HepG2 (cell line): ENCODE results near the gene MZF1. TPM values are rescaled to one million over a fixed set of nuclear protein-coding genes. Genes with fewer than 3 reads are reported as not detected.

Experiments used
- ASH2L ChIP-seq: fragments of 300-600, 200-600 bp; sonication (generic); IDR thresholded peaks from 2 replicates; pipeline ENCODE4 v1.7.0; 2017; ENCODE audit warnings: low read depth, mild to moderate bottlenecking, moderate library complexity, mixed read lengths, low read length; ENCODE audit not compliant: insufficient read length
- DR1 ChIP-seq: sonication (generic); formaldehyde crosslinking; IDR thresholded peaks from 2 replicates; pipeline ENCODE4 v1.8.0; 2021; ENCODE audit warnings: mild to moderate bottlenecking, missing genetic modification reagents, inconsistent platforms
- HNRNPH1 ChIP-seq: fragments of 200-400 bp; formaldehyde crosslinking; optimal IDR thresholded peaks from 2 replicates; pipeline ENCODE3; 2017; ENCODE audit warnings: mild to moderate bottlenecking, low read depth, low read length
- HNRNPLL ChIP-seq: fragments of 200-400 bp; formaldehyde crosslinking; IDR thresholded peaks from 2 replicates; pipeline ENCODE4 v1.6.1; 2017; ENCODE audit warnings: mild to moderate bottlenecking, low read depth, low read length; ENCODE audit not compliant: poor library complexity, severe bottlenecking
- MATR3 ChIP-seq: sonication (generic); formaldehyde crosslinking; IDR thresholded peaks from 2 replicates; pipeline ENCODE4 v1.4.0; 2020; ENCODE audit warnings: missing genetic modification reagents
- NRL ChIP-seq: sonication (generic); formaldehyde crosslinking; IDR thresholded peaks from 2 replicates; pipeline ENCODE4 v1.5.0; 2020; ENCODE audit warnings: missing genetic modification reagents, mild to moderate bottlenecking, moderate library complexity, borderline replicate concordance
- PHF20 ChIP-seq: sonication (generic); formaldehyde crosslinking; IDR thresholded peaks from 2 replicates; pipeline ENCODE4 v1.5.0; 2020; ENCODE audit warnings: mild to moderate bottlenecking, missing genetic modification reagents
- POLR2G ChIP-seq: fragments of 200-400 bp; formaldehyde crosslinking; IDR thresholded peaks from 2 replicates; pipeline ENCODE4 v1.6.1; 2018; ENCODE audit warnings: mild to moderate bottlenecking, low read depth, low read length, moderate library complexity
- SIN3B ChIP-seq: fragments of 150-350 bp; IDR thresholded peaks from 2 replicates; pipeline ENCODE4 v1.6.1; 2014; ENCODE audit warnings: low read length
- SKI ChIP-seq: fragments of 450-650 bp; IDR thresholded peaks from one replicate; pipeline ENCODE4 v1.6.1; 2018; ENCODE audit warnings: mild to moderate bottlenecking; ENCODE audit not compliant: partially characterized antibody
- SP140L ChIP-seq: sonication (generic); formaldehyde crosslinking; IDR thresholded peaks from 2 replicates; pipeline ENCODE4 v1.4.0; 2020; ENCODE audit warnings: missing genetic modification reagents, borderline replicate concordance
- SP2 ChIP-seq: sonication (generic); formaldehyde crosslinking; IDR thresholded peaks from 2 replicates; pipeline ENCODE4 v1.5.1; 2020; ENCODE audit warnings: mild to moderate bottlenecking, missing genetic modification reagents
- SP5 ChIP-seq: IDR thresholded peaks from 2 replicates; pipeline ENCODE4 v1.6.1; 2016; ENCODE audit warnings: low read depth, borderline replicate concordance
- TCF12 ChIP-seq, 2 experiments: fragments of 450-650 bp in 1 of 2; sonication (generic) in 1 of 2; formaldehyde crosslinking in 1 of 2; IDR thresholded peaks; 2 replicates each; pipeline versions ENCODE4 v1.6.1 to v1.8.0; 2017 to 2022; ENCODE audit warnings: antibody characterized with exemption in 1 of 2, mild to moderate bottlenecking in 1 of 2, missing genetic modification reagents in 1 of 2, moderate library complexity in 1 of 2
- TCF7 ChIP-seq: sonication (generic); IDR thresholded peaks from 2 replicates; pipeline ENCODE4 v1.6.1; 2016; ENCODE audit warnings: antibody characterized with exemption, low read depth
- ZNF124 ChIP-seq: sonication (generic); formaldehyde crosslinking; IDR thresholded peaks from 2 replicates; pipeline ENCODE4 v1.4.0; 2020; ENCODE audit warnings: missing genetic modification reagents
- ZNF263 ChIP-seq: sonication (generic); formaldehyde crosslinking; IDR thresholded peaks from 2 replicates; pipeline ENCODE4 v1.4.0; 2020; ENCODE audit warnings: missing genetic modification reagents
- ZNF780A ChIP-seq: sonication (generic); formaldehyde crosslinking; IDR thresholded peaks from 2 replicates; pipeline ENCODE4 v1.8.0; 2022; ENCODE audit warnings: mild to moderate bottlenecking, missing genetic modification reagents, moderate library complexity
- ZNF879 ChIP-seq: sonication (generic); formaldehyde crosslinking; IDR thresholded peaks from 2 replicates; pipeline ENCODE4 v1.8.1; 2023; ENCODE audit warnings: missing genetic modification reagents
- polyA plus RNA-seq, 8 experiments: library from polyadenylated mRNA; depleted of rRNA in 3 of 8; stranded (reverse) in 7 of 8; unstranded in 1 of 8; fragments of >200 nt; fragmentation: Illumina TruSeq in 4 of 8; extraction: Trizol in 4 of 8; gene quantifications; 2 replicates each; pipeline versions ENCODE4 v1.2.1 to v1.2.3, GENCODE V29; 2011 to 2016; ENCODE audit warnings: low read depth in 4 of 8, missing spikeins in 1 of 8, mixed read lengths in 1 of 8; ENCODE audit not compliant: insufficient read depth in 1 of 8
- total RNA-seq, 5 experiments: library from RNA; depleted of rRNA; stranded (reverse); fragments of >200 nt; fragmentation: Illumina TruSeq; extraction: Trizol; gene quantifications; 2 replicates each; pipeline ENCODE4 v1.2.3, GENCODE V29; 2016; ENCODE audit warnings: low read depth in 1 of 5
- TF ChIP-seq, protein P1 (sequence below): sonication (generic); formaldehyde crosslinking; IDR thresholded peaks from 2 replicates; pipeline ENCODE4 v1.4.0; 2020; ENCODE audit warnings: mild to moderate bottlenecking, missing genetic modification reagents
- TF ChIP-seq, protein P2 (sequence below): sonication (generic); IDR thresholded peaks from 2 replicates; pipeline ENCODE4 v1.6.1; 2016; ENCODE audit warnings: low read depth, borderline replicate concordance
- TF ChIP-seq, protein P3 (sequence below): sonication (generic); formaldehyde crosslinking; IDR thresholded peaks from 2 replicates; pipeline ENCODE4 v1.4.0; 2020; ENCODE audit warnings: mild to moderate bottlenecking, missing genetic modification reagents
- TF ChIP-seq, protein P4 (sequence below): sonication (generic); formaldehyde crosslinking; IDR thresholded peaks from 2 replicates; pipeline ENCODE4 v1.5.1; 2020; ENCODE audit warnings: missing genetic modification reagents, mild to moderate bottlenecking, borderline replicate concordance
- TF ChIP-seq, protein P5 (sequence below): sonication (generic); formaldehyde crosslinking; IDR thresholded peaks from 2 replicates; pipeline ENCODE4; 2020; ENCODE audit warnings: missing genetic modification reagents, mild to moderate bottlenecking, borderline replicate concordance

MZF1 gene
- total and polyA plus RNA-seq, 2 of the 13 experiments (the other 11 are each of a cell fraction or from before 2014, with no cell fraction given) = 3.1 to 8.1 TPM

DNA sequence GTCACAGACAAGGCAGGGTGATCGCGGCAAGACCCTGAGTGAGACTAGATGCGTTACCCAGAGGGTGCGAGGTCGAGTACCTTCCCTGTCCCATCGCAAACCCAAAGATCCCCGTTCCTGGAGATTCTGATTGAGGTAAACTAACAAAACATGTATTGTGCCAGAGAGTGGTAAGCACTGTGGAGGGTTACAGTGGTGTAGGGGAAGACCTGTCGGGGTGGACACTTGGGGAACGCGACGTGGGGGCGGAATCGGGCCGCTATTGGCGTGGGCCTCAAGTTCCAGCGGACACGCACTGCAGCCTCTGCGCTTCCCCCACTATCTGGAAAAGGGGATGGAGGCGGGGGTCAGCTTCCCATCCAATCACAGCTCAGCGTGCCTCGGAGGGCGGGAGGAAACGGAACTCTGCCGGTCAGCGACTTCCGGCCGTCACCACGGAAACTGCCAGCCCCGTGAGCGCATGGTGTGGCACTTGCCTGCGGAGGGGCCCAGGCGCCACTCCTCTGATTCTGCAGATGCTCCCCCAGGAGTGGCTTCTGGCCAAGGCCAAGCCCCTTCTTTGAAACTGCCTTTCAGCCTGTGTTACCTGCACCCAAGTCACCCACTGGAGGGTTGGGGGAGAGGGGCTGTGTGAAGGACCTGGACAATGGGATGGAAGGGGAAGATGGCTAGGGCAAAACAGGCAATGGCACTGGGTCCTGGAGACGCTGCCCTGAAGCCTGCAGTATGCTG lies 13.7 kb downstream of the MZF1 start (continued):
- TF ChIP-seq, protein P1, sequence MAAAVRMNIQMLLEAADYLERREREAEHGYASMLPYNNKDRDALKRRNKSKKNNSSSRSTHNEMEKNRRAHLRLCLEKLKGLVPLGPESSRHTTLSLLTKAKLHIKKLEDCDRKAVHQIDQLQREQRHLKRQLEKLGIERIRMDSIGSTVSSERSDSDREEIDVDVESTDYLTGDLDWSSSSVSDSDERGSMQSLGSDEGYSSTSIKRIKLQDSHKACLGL (CRISPR knock-in tag) = peak; percentile 95
- TF ChIP-seq, protein P2, sequence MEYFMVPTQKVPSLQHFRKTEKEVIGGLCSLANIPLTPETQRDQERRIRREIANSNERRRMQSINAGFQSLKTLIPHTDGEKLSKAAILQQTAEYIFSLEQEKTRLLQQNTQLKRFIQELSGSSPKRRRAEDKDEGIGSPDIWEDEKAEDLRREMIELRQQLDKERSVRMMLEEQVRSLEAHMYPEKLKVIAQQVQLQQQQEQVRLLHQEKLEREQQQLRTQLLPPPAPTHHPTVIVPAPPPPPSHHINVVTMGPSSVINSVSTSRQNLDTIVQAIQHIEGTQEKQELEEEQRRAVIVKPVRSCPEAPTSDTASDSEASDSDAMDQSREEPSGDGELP = peak; percentile 15; the same call in 1 of the 2 replicates
- TF ChIP-seq PHF20 = peak; percentile 73
- TF ChIP-seq, protein P3, sequence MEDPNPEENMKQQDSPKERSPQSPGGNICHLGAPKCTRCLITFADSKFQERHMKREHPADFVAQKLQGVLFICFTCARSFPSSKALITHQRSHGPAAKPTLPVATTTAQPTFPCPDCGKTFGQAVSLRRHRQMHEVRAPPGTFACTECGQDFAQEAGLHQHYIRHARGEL (CRISPR knock-in tag) = peak; percentile 48; the same call in 1 of the 2 replicates
- TF ChIP-seq SP2 (CRISPR knock-in tag) = peak; percentile 86
- peak; percentile 96 for TF ChIP-seq HNRNPLL
- TF ChIP-seq ZNF124 (CRISPR knock-in tag) = no peak
- TF ChIP-seq HNRNPH1 = no peak
- TF ChIP-seq, protein P4, sequence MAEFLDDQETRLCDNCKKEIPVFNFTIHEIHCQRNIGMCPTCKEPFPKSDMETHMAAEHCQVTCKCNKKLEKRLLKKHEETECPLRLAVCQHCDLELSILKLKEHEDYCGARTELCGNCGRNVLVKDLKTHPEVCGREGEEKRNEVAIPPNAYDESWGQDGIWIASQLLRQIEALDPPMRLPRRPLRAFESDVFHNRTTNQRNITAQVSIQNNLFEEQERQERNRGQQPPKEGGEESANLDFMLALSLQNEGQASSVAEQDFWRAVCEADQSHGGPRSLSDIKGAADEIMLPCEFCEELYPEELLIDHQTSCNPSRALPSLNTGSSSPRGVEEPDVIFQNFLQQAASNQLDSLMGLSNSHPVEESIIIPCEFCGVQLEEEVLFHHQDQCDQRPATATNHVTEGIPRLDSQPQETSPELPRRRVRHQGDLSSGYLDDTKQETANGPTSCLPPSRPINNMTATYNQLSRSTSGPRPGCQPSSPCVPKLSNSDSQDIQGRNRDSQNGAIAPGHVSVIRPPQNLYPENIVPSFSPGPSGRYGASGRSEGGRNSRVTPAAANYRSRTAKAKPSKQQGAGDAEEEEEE (CRISPR knock-in tag) = no peak
- TF ChIP-seq DR1 (CRISPR knock-in tag) = peak; percentile 38; the same call in 1 of the 2 replicates
- TF ChIP-seq POLR2G = peak; percentile 84
- no peak for TF ChIP-seq ZNF263 (CRISPR knock-in tag)
- peak; percentile 12; the same call in 1 of the 2 replicates for TF ChIP-seq ZNF780A (CRISPR knock-in tag)
- 0 out of 2 replicates have a peak, but pooled peaks have one; percentile 37 for TF ChIP-seq SP5
- TF ChIP-seq SP140L (CRISPR knock-in tag) = no peak
- no peak for TF ChIP-seq SIN3B
- no peak for TF ChIP-seq MATR3 (CRISPR knock-in tag)
- peak; percentile 81 for TF ChIP-seq NRL (CRISPR knock-in tag)
- no peak for TF ChIP-seq SKI
- TF ChIP-seq ASH2L = peak; percentile 71
- TF ChIP-seq TCF12 (IDR thresholded peaks at IDR 0.05) = no peak
- no peak for TF ChIP-seq TCF12 (CRISPR knock-in tag; IDR thresholded peaks at IDR 0.05)
- no peak for TF ChIP-seq ZNF879 (CRISPR knock-in tag)
- TF ChIP-seq TCF7 = no peak
- TF ChIP-seq, protein P5, sequence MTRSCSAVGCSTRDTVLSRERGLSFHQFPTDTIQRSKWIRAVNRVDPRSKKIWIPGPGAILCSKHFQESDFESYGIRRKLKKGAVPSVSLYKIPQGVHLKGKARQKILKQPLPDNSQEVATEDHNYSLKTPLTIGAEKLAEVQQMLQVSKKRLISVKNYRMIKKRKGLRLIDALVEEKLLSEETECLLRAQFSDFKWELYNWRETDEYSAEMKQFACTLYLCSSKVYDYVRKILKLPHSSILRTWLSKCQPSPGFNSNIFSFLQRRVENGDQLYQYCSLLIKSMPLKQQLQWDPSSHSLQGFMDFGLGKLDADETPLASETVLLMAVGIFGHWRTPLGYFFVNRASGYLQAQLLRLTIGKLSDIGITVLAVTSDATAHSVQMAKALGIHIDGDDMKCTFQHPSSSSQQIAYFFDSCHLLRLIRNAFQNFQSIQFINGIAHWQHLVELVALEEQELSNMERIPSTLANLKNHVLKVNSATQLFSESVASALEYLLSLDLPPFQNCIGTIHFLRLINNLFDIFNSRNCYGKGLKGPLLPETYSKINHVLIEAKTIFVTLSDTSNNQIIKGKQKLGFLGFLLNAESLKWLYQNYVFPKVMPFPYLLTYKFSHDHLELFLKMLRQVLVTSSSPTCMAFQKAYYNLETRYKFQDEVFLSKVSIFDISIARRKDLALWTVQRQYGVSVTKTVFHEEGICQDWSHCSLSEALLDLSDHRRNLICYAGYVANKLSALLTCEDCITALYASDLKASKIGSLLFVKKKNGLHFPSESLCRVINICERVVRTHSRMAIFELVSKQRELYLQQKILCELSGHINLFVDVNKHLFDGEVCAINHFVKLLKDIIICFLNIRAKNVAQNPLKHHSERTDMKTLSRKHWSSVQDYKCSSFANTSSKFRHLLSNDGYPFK = peak; percentile 86
